ENCODE data around the gene RPGRIP1.

The RPGRIP1 gene

GRCh38 chr14:21236948-21237797, 42.7 kb upstream of the RPGRIP1 start:
- Histone ChIP-seq H3K4ac (ENCODE audit: low read depth in 1 of 2, low read length in 2 of 2) (no peak overlapping the region), H2AFZ (ENCODE audit: low read depth, low read length) (no peak overlapping the region), H3K36me3 (ENCODE audit: control insufficient read depth in 1 of 2, insufficient read depth in 2 of 2, low read depth in 1 of 2, low read length in 2 of 2) (peaks cover 25 to 94% of the 10 kb centered on the region in 2 experiments), H2BK120ac (ENCODE audit: low read depth, low read length) (no peak overlapping the region), H3K27ac (ENCODE audit: low read length, poor library complexity, severe bottlenecking) (no peak overlapping the region), H3K4me3 (ENCODE audit: insufficient read depth in 1 of 2, low read depth in 1 of 2, low read length in 2 of 2) (no peak overlapping the region), H2BK5ac (ENCODE audit: low read depth, low read length, poor library complexity, severe bottlenecking) (no peak overlapping the region), H4K91ac (ENCODE audit: low read length) (no peak overlapping the region), H3K79me1 (replicated peaks; ENCODE audit: low read length, poor library complexity, severe bottlenecking) (no peaks in the 10 kb centered on the region), H3K9me3 (ENCODE audit: control insufficient read depth, low read length) (no peaks in the 10 kb centered on the region), H3K9ac (ENCODE audit: low read length) (peak overlapping the region; percentile 6), H2AK5ac (ENCODE audit: low read length, severe bottlenecking) (no peak overlapping the region), H2BK12ac (ENCODE audit: low read length in 2 of 2) (no peak overlapping the region), H4K8ac (ENCODE audit: low read length) (no peak overlapping the region), H3K14ac (ENCODE audit: low read length in 2 of 2) (no peak overlapping the region), H3K18ac (ENCODE audit: low read depth in 1 of 2, low read length in 2 of 2) (no peak overlapping the region), H3K23ac (ENCODE audit: low read length in 2 of 2) (no peak overlapping the region), H3K4me2 (ENCODE audit: low read length, poor library complexity, severe bottlenecking) (no peak overlapping the region), H3K27me3 (ENCODE audit: control insufficient read depth in 1 of 2, insufficient read depth in 1 of 2, low read length in 2 of 2) (no peaks in the 10 kb centered on the region), H3K4me1 (ENCODE audit: control insufficient read depth, insufficient read depth, low read depth, low read length) (peaks cover 12% of the 10 kb centered on the region), H2BK15ac (ENCODE audit: low read depth, poor library complexity, severe bottlenecking) (no peak overlapping the region)
- WGBS, result 94% methylated on average over 2 of the region's 6 CpGs
- DNase-seq, result no peak

GRCh38 chr14:21238823-21239518, 40.9 kb upstream of the RPGRIP1 start:
- H3K18ac ChIP-seq (ENCODE audit: low read depth in 1 of 2, low read length in 2 of 2), result no peak overlapping the region
- no peak overlapping the region for H2BK15ac ChIP-seq (ENCODE audit: low read depth, poor library complexity, severe bottlenecking)
- H4K91ac ChIP-seq (ENCODE audit: low read length), result no peak overlapping the region
- H2AK5ac ChIP-seq (ENCODE audit: low read length, severe bottlenecking), result no peak overlapping the region
- peaks cover 9% of the 10 kb centered on the region for H3K4me1 ChIP-seq (ENCODE audit: control insufficient read depth, insufficient read depth, low read depth, low read length)
- no peak overlapping the region for H3K23ac ChIP-seq (ENCODE audit: low read length in 2 of 2)
- no peak overlapping the region for H3K4ac ChIP-seq (ENCODE audit: low read depth in 1 of 2, low read length in 2 of 2)
- 98% methylated on average over 9 of the region's 11 CpGs for WGBS
- no peak overlapping the region for H2BK12ac ChIP-seq (ENCODE audit: low read length in 2 of 2)
- no peak for DNase-seq
- no peak overlapping the region for H3K14ac ChIP-seq (ENCODE audit: low read length in 2 of 2)
- no peak overlapping the region for H3K4me2 ChIP-seq (ENCODE audit: low read length, poor library complexity, severe bottlenecking)
- no peaks in the 10 kb centered on the region for H3K9me3 ChIP-seq (ENCODE audit: control insufficient read depth, low read length)
- no peaks in the 10 kb centered on the region for H3K27me3 ChIP-seq (ENCODE audit: control insufficient read depth in 1 of 2, insufficient read depth in 1 of 2, low read length in 2 of 2)
- H3K36me3 ChIP-seq (ENCODE audit: control insufficient read depth in 1 of 2, insufficient read depth in 2 of 2, low read depth in 1 of 2, low read length in 2 of 2), result peaks cover 24 to 94% of the 10 kb centered on the region in 2 experiments
- H2BK120ac ChIP-seq (ENCODE audit: low read depth, low read length), result no peak overlapping the region
- no peak overlapping the region for H2BK5ac ChIP-seq (ENCODE audit: low read depth, low read length, poor library complexity, severe bottlenecking)
- no peak overlapping the region for H3K4me3 ChIP-seq (ENCODE audit: insufficient read depth in 1 of 2, low read depth in 1 of 2, low read length in 2 of 2)
- H3K27ac ChIP-seq (ENCODE audit: low read length, poor library complexity, severe bottlenecking), result no peak overlapping the region
- no peak overlapping the region for H4K8ac ChIP-seq (ENCODE audit: low read length)
- H3K9ac ChIP-seq (ENCODE audit: low read length), result no peak overlapping the region
- no peak overlapping the region for H2AFZ ChIP-seq (ENCODE audit: low read depth, low read length)
- no peaks in the 10 kb centered on the region for H3K79me1 ChIP-seq (replicated peaks; ENCODE audit: low read length, poor library complexity, severe bottlenecking)

GRCh38 chr14:21240417-21240816, 39.5 kb upstream of the RPGRIP1 start:
- Histone ChIP-seq H4K91ac (ENCODE audit: low read length) (no peak overlapping the region), H2AFZ (ENCODE audit: low read depth, low read length) (no peak overlapping the region), H3K9me3 (ENCODE audit: control insufficient read depth, low read length) (no peaks in the 10 kb centered on the region), H3K14ac (ENCODE audit: low read length in 2 of 2) (no peak overlapping the region), H2BK12ac (ENCODE audit: low read length in 2 of 2) (no peak overlapping the region), H3K9ac (ENCODE audit: low read length) (peak overlapping the region; percentile 29), H3K36me3 (ENCODE audit: control insufficient read depth in 1 of 2, insufficient read depth in 2 of 2, low read depth in 1 of 2, low read length in 2 of 2) (peaks cover 32 to 92% of the 10 kb centered on the region in 2 experiments), H3K18ac (ENCODE audit: low read depth in 1 of 2, low read length in 2 of 2) (no peak overlapping the region), H2BK5ac (ENCODE audit: low read depth, low read length, poor library complexity, severe bottlenecking) (no peak overlapping the region), H4K8ac (ENCODE audit: low read length) (no peak overlapping the region), H3K79me1 (replicated peaks; ENCODE audit: low read length, poor library complexity, severe bottlenecking) (no peaks in the 10 kb centered on the region), H2BK120ac (ENCODE audit: low read depth, low read length) (no peak overlapping the region), H3K4me3 (ENCODE audit: insufficient read depth in 1 of 2, low read depth in 1 of 2, low read length in 2 of 2) (no peak overlapping the region), H3K4ac (ENCODE audit: low read depth in 1 of 2, low read length in 2 of 2) (no peak overlapping the region), H2AK5ac (ENCODE audit: low read length, severe bottlenecking) (no peak overlapping the region), H3K23ac (ENCODE audit: low read length in 2 of 2) (no peak overlapping the region), H3K27ac (ENCODE audit: low read length, poor library complexity, severe bottlenecking) (no peak overlapping the region), H3K27me3 (ENCODE audit: control insufficient read depth in 1 of 2, insufficient read depth in 1 of 2, low read length in 2 of 2) (no peaks in the 10 kb centered on the region), H2BK15ac (ENCODE audit: low read depth, poor library complexity, severe bottlenecking) (no peak overlapping the region), H3K4me1 (ENCODE audit: control insufficient read depth, insufficient read depth, low read depth, low read length) (peaks cover 10% of the 10 kb centered on the region), H3K4me2 (ENCODE audit: low read length, poor library complexity, severe bottlenecking) (no peak overlapping the region)
- no peak for DNase-seq
- WGBS, result 100% methylated on average over 1 of the region's 2 CpGs

- H4K8ac ChIP-seq (ENCODE audit: low read length), result no peak overlapping the region
- no peak overlapping the region for H4K91ac ChIP-seq (ENCODE audit: low read length)
- no peak overlapping the region for H3K14ac ChIP-seq (ENCODE audit: low read length in 2 of 2)
- H3K9me3 ChIP-seq (ENCODE audit: control insufficient read depth, low read length), result no peaks in the 10 kb centered on the region
- no peak overlapping the region for H2BK15ac ChIP-seq (ENCODE audit: low read depth, poor library complexity, severe bottlenecking)
- no peak overlapping the region for H2AK5ac ChIP-seq (ENCODE audit: low read length, severe bottlenecking)
- peak overlapping the region; percentile 8 for H3K27ac ChIP-seq (ENCODE audit: low read length, poor library complexity, severe bottlenecking)
- no peak overlapping the region for H3K4me3 ChIP-seq (ENCODE audit: insufficient read depth in 1 of 2, low read depth in 1 of 2, low read length in 2 of 2)
- no peaks in the 10 kb centered on the region for H3K79me1 ChIP-seq (replicated peaks; ENCODE audit: low read length, poor library complexity, severe bottlenecking)
- H2BK5ac ChIP-seq (ENCODE audit: low read depth, low read length, poor library complexity, severe bottlenecking), result no peak overlapping the region
- peak overlapping the region; percentile 56 for H3K9ac ChIP-seq (ENCODE audit: low read length)
- no peaks in the 10 kb centered on the region for H3K27me3 ChIP-seq (ENCODE audit: control insufficient read depth in 1 of 2, insufficient read depth in 1 of 2, low read length in 2 of 2)
- no peak overlapping the region for H2BK120ac ChIP-seq (ENCODE audit: low read depth, low read length)
- H3K4me2 ChIP-seq (ENCODE audit: low read length, poor library complexity, severe bottlenecking), result no peak overlapping the region
- no peak overlapping the region for H3K4ac ChIP-seq (ENCODE audit: low read depth in 1 of 2, low read length in 2 of 2)
- H2BK12ac ChIP-seq (ENCODE audit: low read length in 2 of 2), result no peak overlapping the region
- WGBS, result 96% methylated on average over 1 of the region's 1 CpG
- no peak overlapping the region for H3K23ac ChIP-seq (ENCODE audit: low read length in 2 of 2)
- H3K36me3 ChIP-seq (ENCODE audit: control insufficient read depth in 1 of 2, insufficient read depth in 2 of 2, low read depth in 1 of 2, low read length in 2 of 2), result peaks cover 39 to 91% of the 10 kb centered on the region in 2 experiments
- peaks cover 13% of the 10 kb centered on the region for H3K4me1 ChIP-seq (ENCODE audit: control insufficient read depth, insufficient read depth, low read depth, low read length)
- peak; percentile 51 for DNase-seq
- H3K18ac ChIP-seq (ENCODE audit: low read depth in 1 of 2, low read length in 2 of 2), result no peak overlapping the region
- H2AFZ ChIP-seq (ENCODE audit: low read depth, low read length), result no peak overlapping the region
These were observed 38.6 kb upstream of the RPGRIP1 start for GRCh38 chr14:21241218-21241819.
